GM18526 (cell line): ENCODE measurements around the gene KRTAP5-7.

ENCODE experiments used
- POLR2A ChIP-seq: IDR thresholded peaks from 3 replicates; pipeline ENCODE4 v1.6.1; 2011; ENCODE audit not compliant: insufficient read length; ENCODE audit errors: extremely low read depth

The KRTAP5-7 gene

GRCh38 chr11:71490044-71490730 is 36.9 kb upstream of the KRTAP5-7 start:
- no peak for TF ChIP-seq POLR2A

GRCh38 chr11:71490731-71491390 is 36.2 kb upstream of the KRTAP5-7 start:
- TF ChIP-seq POLR2A = no peak

- TF ChIP-seq POLR2A = no peak
Measured at GRCh38 chr11:71491531-71491930, 35.5 kb upstream of the KRTAP5-7 start.

GRCh38 chr11:71491940-71492339 is 35.1 kb upstream of the KRTAP5-7 start:
- TF ChIP-seq POLR2A = no peak

- TF ChIP-seq POLR2A = no peak
Measured at GRCh38 chr11:71495286-71496230, 31.5 kb upstream of the KRTAP5-7 start.

- no peak for TF ChIP-seq POLR2A
Measured at GRCh38 chr11:71496421-71496820, 30.6 kb upstream of the KRTAP5-7 start.

- no peak for TF ChIP-seq POLR2A
Measured at GRCh38 chr11:71498091-71498490, 29.0 kb upstream of the KRTAP5-7 start.

- TF ChIP-seq POLR2A = no peak
Measured at GRCh38 chr11:71499125-71499524, 27.9 kb upstream of the KRTAP5-7 start.

- TF ChIP-seq POLR2A = no peak
Measured at GRCh38 chr11:71499546-71499945, 27.5 kb upstream of the KRTAP5-7 start.

GRCh38 chr11:71500601-71501021 is 26.5 kb upstream of the KRTAP5-7 start:
- no peak for TF ChIP-seq POLR2A

- no peak for TF ChIP-seq POLR2A
Measured at GRCh38 chr11:71501071-71501985, 25.7 kb upstream of the KRTAP5-7 start.

GRCh38 chr11:71502026-71502425 is 25.0 kb upstream of the KRTAP5-7 start:
- no peak for TF ChIP-seq POLR2A

- no peak for TF ChIP-seq POLR2A
Measured at GRCh38 chr11:71502871-71503435, 24.1 kb upstream of the KRTAP5-7 start.

GRCh38 chr11:71504531-71504930 is 22.5 kb upstream of the KRTAP5-7 start:
- no peak for TF ChIP-seq POLR2A
